Astrocyte of the cerebellum (primary cell): ENCODE results near the gene PLCH1.

Experiments
- DNase-seq: peaks from one replicate; pipeline ENCODE4 v3.0.0-alpha.2; 2011; ENCODE audit warnings: low read depth
- H3K4me3 ChIP-seq: 2 replicates; pipeline ENCODE4 v1.5.1; 2011; ENCODE audit warnings: mild to moderate bottlenecking, low read depth, low read length, moderate library complexity
- CTCF ChIP-seq: IDR thresholded peaks from 2 replicates; pipeline ENCODE4 v1.5.1; 2012; ENCODE audit warnings: low read length, low read depth, moderate library complexity, mild to moderate bottlenecking; ENCODE audit errors: missing control alignments
- in situ Hi-C: cut with HindIII; loops from 2 replicates; pipeline ENCODE4 v1.10.0; 2017; ENCODE audit warnings: low sequenced_read_pairs

The PLCH1 gene

GRCh38 chr3:155334215-155334913 lies 410.5 kb downstream of the PLCH1 start:
- no peak overlapping the region for H3K4me3 ChIP-seq
- in situ Hi-C loops: no loop called here
- DNase-seq: no peak
- no peak for TF ChIP-seq CTCF

GRCh38 chr3:155332716-155333115 lies 412.2 kb downstream of the PLCH1 start:
- H3K4me3 ChIP-seq: no peak overlapping the region
- peak; percentile 2 for DNase-seq
- in situ Hi-C loops: no loop called here
- no peak for TF ChIP-seq CTCF

GRCh38 chr3:155331078-155331477 lies 413.8 kb downstream of the PLCH1 start:
- no peak for DNase-seq
- in situ Hi-C loops: no loop called here
- no peak for TF ChIP-seq CTCF
- H3K4me3 ChIP-seq: no peak overlapping the region

GRCh38 chr3:155330370-155330769 lies 414.5 kb downstream of the PLCH1 start:
- in situ Hi-C loops: no loop called here
- TF ChIP-seq CTCF: no peak
- H3K4me3 ChIP-seq: no peak overlapping the region
- no peak for DNase-seq

- H3K4me3 ChIP-seq: no peak overlapping the region
- in situ Hi-C loops: no loop called here
- no peak for TF ChIP-seq CTCF
- DNase-seq: no peak
Measured at GRCh38 chr3:155329513-155330048, 415.3 kb downstream of the PLCH1 start.

DNA sequence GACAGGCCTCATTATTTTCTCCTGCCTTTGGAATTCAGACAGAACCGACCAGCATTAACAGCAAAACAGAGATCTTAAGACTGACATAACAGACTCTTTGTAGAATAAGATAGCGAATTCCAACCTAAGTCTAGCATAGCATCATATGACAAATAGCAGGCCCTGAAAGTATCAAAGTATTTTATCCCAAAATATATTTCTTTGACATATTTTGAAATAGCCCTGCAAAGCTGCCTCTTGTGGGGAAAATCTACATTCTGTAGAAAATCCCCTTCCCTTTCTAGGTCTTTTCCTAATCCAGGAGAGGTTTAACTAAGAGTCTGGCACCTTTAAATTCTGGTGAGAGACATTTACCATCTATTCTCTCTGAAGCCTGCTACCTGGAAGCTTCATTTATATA lies 417.0 kb downstream of the PLCH1 start:
- no peak for TF ChIP-seq CTCF
- H3K4me3 ChIP-seq: no peak overlapping the region
- no peak for DNase-seq
- in situ Hi-C loops: no loop called here

DNA sequence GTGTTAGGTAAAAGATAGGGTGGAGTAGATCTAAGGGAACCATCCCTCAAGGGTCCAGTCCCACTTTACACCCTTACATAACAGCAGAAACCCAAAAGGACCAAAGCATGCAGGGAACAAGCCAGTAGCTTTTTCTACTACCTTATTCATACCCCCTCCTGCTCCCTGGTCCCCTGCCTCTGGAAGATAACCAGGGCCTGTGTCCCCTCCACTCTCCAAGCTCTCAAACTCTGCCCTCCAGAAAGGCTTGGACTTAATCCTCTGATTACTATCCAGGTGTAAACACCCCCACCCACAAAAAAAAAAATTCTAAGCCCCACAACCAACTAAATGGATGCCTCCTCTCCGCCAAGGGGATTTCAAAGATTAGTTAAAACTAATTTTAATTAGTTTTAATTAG lies 417.4 kb downstream of the PLCH1 start:
- TF ChIP-seq CTCF: no peak
- in situ Hi-C loops: no loop called here

More for the DNA sequence above, 417.4 kb downstream of the PLCH1 start:
- no peak overlapping the region for H3K4me3 ChIP-seq
- DNase-seq: no peak
